NCI-H526 (cell line): ENCODE data around the gene SLC35F5.
"Not testable (repeated sequence)": the region's sequence is repeated elsewhere in the genome, so short reads cannot be mapped to it uniquely, and the experiment has no call there.

Experiments
- DNase-seq, 2 experiments: peaks; one replicate each; lab custom pipeline; 2025; lab: John Stamatoyannopoulos, UW

Gene SLC35F5, protein sequence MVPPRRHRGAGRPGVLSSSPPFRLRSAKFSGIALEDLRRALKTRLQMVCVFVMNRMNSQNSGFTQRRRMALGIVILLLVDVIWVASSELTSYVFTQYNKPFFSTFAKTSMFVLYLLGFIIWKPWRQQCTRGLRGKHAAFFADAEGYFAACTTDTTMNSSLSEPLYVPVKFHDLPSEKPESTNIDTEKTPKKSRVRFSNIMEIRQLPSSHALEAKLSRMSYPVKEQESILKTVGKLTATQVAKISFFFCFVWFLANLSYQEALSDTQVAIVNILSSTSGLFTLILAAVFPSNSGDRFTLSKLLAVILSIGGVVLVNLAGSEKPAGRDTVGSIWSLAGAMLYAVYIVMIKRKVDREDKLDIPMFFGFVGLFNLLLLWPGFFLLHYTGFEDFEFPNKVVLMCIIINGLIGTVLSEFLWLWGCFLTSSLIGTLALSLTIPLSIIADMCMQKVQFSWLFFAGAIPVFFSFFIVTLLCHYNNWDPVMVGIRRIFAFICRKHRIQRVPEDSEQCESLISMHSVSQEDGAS

DNA sequence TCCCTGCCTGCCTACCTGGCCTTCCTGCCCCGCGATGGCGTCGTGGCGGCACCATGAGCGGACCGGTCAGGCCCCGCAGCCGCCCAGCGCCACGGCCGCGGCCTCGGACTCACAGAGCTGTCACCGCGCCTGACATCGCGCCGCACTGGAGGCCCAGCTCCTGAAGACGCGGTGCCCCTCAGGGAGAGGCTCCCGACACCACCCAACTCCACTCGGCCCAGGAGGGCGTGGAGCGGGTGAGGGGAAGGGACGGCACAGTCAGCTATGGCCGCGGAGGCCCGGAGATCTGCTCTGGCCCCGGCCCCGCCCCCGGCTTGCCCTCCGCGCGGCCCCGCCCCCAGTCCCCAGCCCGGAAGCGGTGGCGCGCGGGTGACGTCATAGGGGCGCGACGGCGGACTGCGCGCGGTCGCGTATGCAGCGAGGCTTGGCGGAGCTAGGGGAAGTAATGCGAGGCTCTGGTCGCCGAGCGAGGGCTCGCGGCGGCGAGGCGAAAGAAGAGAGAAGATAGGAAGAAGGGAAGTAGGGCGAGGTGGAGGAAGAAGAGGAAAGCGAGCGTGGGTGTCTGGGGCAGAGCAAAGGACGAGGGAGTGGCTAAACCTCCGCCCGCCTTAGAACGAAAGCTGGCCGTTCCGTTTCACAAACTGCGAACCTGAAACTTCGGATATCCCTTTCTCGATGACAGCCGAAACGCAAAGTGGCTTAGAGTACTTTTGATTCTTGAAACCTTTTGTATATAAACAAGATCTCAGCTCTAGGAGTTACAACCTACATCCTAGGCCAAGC is at the start of gene SLC35F5:
Gene SLC35F5, minus strand, starts transcription at position 288 of the 783 bp plus-strand sequence. Its CDS starts 233 bp downstream, at position 55.
- DNase-seq = peak; percentile 52 to 94

- no peak for DNase-seq
Measured at GRCh38 chr2:113799375-113799774, 42.9 kb upstream of the SLC35F5 start.

DNA sequence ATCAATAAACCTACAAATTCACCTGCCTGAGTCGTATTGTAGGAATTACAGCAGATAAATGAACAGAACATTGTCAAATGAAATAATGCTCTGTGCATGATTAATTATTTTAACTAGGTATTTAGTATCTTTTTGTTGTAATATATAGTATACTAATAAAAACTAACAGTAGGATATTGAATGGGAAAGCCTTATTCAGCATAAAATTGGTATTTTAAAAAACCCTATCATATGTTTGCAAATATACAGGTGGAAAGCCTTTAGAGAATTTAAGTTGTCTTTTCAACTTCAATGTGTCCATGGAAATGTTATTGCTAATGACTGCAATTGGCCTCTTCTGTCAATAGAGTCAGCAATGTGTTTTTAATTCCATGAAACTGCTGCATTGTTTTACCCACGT is 40.8 kb upstream of the SLC35F5 start:
- no peak for DNase-seq

DNA sequence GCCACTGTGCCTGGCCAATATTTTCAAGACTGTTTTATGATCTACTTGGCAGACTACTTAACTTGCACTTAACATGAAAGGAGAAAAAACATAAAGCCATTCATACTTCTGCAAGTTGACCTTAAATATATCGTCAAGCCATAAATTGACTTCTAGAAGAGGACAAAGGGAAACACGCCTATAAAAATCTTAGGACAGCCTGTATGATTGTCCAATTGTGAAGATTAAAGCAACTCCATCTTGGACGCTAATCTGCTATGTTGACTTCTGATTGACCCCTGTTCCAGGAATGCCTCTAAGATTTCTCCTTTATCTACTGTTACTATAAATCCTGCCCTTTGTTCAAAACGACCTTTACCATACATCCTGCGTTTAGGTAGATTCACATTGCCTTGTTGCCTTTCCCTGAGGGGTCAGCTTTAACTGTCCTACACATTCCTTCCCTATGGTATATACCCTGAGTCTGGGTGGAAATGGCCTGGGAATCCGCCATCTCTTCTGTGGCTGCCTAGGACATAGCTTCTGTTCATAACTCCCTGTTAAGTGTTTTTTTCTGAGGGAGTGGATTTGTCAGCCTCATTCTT is 40.2 kb upstream of the SLC35F5 start:
- no peak for DNase-seq

GRCh38 chr2:113795405-113795920 is 39.0 kb upstream of the SLC35F5 start:
- no peak for DNase-seq

DNA sequence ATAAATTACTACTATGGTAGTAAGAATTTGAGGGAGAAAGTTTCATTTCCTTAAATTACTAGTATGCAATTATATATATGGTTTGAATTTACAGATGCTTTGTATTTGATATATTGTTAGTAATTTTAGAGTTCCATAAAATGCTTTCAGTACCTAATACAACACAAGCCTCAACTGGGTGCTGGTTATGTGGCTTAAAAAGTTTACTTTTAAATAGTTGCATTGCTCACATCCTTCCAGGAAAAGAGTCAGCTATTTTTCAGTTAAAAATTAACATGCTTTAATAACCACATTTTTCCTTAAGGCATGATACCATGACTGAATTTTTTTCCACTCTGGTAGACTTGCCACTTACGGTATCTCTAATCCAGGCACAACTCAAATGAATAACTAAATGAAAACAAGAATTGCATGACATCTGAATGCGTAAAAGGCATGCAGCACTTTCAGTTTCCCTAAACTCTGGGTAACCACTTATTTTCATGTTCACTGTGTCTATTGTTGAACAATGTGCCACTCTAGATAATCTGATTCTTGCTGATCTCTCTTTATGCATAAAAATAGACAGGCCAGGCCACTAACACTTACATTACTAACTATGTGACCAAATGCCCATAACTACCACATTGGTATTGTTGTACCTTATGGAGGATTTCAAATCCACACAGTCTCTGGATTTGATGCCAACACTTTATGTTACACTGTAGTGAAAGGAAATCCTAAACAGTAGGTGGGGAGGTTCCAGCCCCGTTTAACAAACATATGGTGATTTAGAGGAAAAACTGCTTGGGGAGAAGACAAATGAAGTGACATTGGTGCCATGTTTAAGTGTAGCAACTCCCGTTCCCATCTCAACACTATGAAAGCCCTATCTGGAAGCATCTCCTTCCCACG is 35.5 kb upstream of the SLC35F5 start:
- DNase-seq = no peak

GRCh38 chr2:113784823-113785744 is 28.6 kb upstream of the SLC35F5 start:
- DNase-seq = no peak

- DNase-seq = no peak
Measured at GRCh38 chr2:113780472-113780871, 24.0 kb upstream of the SLC35F5 start.

GRCh38 chr2:113777371-113777770 is 20.9 kb upstream of the SLC35F5 start:
- no peak for DNase-seq

DNA sequence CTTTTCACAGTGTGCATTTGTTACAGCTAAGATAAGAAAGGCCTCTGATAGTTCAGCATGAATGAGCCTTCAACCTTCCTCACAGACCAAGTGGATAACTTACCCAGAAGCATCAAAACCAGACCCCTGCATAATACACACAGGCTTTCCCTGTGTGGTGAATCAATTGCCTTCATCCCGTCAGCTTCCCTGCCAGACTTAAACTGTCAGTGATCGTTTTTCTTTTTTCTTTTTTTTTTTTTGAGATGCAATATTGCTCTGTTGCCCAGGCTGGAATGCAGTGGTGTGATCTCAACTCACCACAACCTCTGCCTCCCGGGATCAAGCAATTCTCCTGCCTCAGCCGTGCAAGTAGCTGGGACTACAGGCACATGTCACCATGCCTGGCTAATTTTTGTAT is 20.5 kb upstream of the SLC35F5 start:
- no peak for DNase-seq

GRCh38 chr2:113774616-113775015 is 18.2 kb upstream of the SLC35F5 start:
- not testable (repeated sequence) for DNase-seq

DNA sequence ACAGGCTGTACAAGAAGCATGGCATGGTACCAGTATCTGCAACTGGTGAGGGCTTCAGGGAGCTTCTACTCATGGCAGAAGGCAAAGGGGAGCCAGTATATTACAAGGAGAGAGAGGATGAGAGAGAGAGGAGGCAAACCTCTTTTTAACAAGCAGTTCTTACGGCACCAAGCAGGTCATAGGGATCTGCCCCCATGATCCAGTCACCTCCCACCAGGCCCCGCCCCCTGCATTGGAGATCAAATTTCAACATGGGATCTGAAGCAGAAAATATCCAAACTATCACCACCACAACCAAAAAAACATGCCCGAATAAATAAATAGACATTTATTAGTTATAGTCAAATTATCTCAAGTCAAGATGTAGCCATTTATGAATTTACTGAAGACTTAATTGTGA is 14.5 kb upstream of the SLC35F5 start:
- DNase-seq = no peak

GRCh38 chr2:113769555-113769954 is 13.1 kb upstream of the SLC35F5 start:
- DNase-seq = no peak

DNA sequence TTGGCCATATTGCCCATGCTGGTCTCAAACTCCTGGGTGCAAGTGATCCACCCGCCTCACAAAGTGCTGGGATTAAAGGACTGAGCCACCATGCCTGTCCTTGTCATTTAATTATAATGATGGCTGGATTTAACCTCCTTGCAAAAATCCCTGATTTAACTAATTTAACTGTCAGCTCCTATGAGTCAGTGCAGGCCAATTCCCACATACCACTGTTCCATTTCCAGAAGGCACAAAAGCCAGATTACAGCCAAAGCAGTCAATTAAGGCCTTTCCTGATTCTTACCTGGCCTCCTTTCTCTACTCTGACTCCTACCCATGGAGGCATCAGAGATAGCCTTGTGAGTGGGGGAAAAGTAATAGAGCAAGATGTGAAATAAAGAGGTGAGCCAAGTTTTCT is 12.3 kb upstream of the SLC35F5 start:
- no peak for DNase-seq

- DNase-seq = no peak
Measured at GRCh38 chr2:113767811-113768460, 11.5 kb upstream of the SLC35F5 start.

- DNase-seq = no peak
Measured at GRCh38 chr2:113765276-113765675, 8.8 kb upstream of the SLC35F5 start.

DNA sequence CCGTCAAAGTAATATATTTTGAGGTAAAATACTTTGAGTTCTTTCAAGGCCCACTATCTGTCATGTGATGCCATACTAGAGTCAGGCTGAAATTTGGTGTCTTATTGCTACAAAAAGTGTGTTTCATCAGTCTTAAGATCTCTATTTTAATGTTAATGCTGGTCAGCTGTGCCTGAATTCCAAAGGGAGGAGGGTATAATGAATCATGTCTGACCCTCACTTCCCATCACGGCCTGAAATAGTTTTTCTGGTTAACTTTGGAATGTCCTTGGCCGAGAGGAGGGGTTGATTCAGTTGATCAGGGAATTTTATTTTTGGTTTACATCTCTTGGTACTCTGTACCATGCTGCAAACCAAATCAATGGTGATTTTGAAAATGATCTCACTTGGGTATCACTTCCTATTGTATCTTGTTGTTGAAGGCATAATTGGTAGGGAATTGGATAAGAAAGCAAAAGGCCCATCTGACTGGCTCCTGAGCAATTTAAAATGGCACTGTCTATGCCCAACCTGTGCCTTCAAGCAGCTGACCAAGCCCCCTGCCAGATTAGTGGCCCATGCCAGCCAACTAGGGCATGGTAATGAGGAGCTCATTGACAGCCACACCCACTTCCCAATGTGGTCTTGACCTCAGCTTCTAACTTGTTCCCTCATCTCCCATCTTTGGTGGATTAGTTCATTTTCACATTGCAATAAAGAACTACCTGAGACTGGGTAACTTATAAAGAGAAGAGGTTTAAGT is 6.1 kb upstream of the SLC35F5 start:
- no peak for DNase-seq

GRCh38 chr2:113760400-113760799 is 4.0 kb upstream of the SLC35F5 start:
- no peak for DNase-seq

GRCh38 chr2:113757138-113757657 is 756 bp upstream of the SLC35F5 start:
- DNase-seq = no peak
